Karpas-422 (cell line): Measurements from ENCODE around the gene APOM. TPM values are rescaled to one million over a fixed set of nuclear protein-coding genes. Genes with fewer than 3 reads are reported as not detected.

Experiments used
- DNase-seq: peaks from one replicate; pipeline ENCODE4 v3.0.0-alpha.2; 2015
- H2AFZ ChIP-seq: fragments of 200-600 bp; sonication (generic); 2 replicates; pipeline ENCODE4 v1.6.1; 2014; ENCODE audit warnings: antibody characterized with exemption, low read length, mixed read lengths
- H3K27ac ChIP-seq: fragments of 200-600 bp; sonication (generic); 2 replicates; pipeline ENCODE4 v1.5.1; 2014; ENCODE audit warnings: mild to moderate bottlenecking, low read length, moderate library complexity
- H3K27me3 ChIP-seq: fragments of 200-600 bp; sonication (generic); 2 replicates; pipeline ENCODE4 v1.6.1; 2014; ENCODE audit warnings: low read length, mixed read lengths
- H3K36me3 ChIP-seq: fragments of 200-600 bp; sonication (generic); 2 replicates; pipeline ENCODE4 v1.6.1; 2014; ENCODE audit warnings: low read length, mixed read lengths; ENCODE audit not compliant: insufficient read depth
- H3K4me1 ChIP-seq: fragments of 200-600 bp; sonication (generic); 2 replicates; pipeline ENCODE4 v1.6.1; 2014; ENCODE audit warnings: mild to moderate bottlenecking, low read length, mixed read lengths
- H3K4me2 ChIP-seq: fragments of 200-600 bp; sonication (generic); 2 replicates; pipeline ENCODE4 v1.6.1; 2014; ENCODE audit warnings: low read length, low read depth, mild to moderate bottlenecking; ENCODE audit not compliant: poor library complexity, severe bottlenecking
- H3K4me3 ChIP-seq: fragments of 200-600 bp; sonication (generic); 2 replicates; pipeline ENCODE4 v1.5.1; 2014; ENCODE audit warnings: mild to moderate bottlenecking, antibody characterized with exemption, low read length, mixed read lengths
- H3K79me2 ChIP-seq: fragments of 200-600 bp; sonication (generic); 2 replicates; pipeline ENCODE4 v1.6.1; 2014; ENCODE audit warnings: mild to moderate bottlenecking, low read length, mixed read lengths
- H3K9ac ChIP-seq: fragments of 200-600 bp; sonication (generic); 2 replicates; pipeline ENCODE4 v1.6.0; 2014; ENCODE audit warnings: low read length
- H3K9me2 ChIP-seq: fragments of 200-600 bp; sonication (generic), shearing (Covaris generic); replicated peaks from 2 replicates; pipeline ENCODE4 v1.6.0; 2014; ENCODE audit warnings: mild to moderate bottlenecking, low read length, moderate library complexity; ENCODE audit not compliant: insufficient read depth
- H3K9me3 ChIP-seq: fragments of 300-700, 200-600 bp; sonication (generic); 2 replicates; pipeline ENCODE4 v1.6.1; 2014; ENCODE audit warnings: low read length, mixed read lengths
- H4K20me1 ChIP-seq: fragments of 200-600 bp; sonication (generic); 2 replicates; pipeline ENCODE4 v1.6.1; 2014; ENCODE audit warnings: mild to moderate bottlenecking, antibody characterized with exemption, low read length, low read depth; ENCODE audit not compliant: insufficient read depth
- total RNA-seq: library from RNA; depleted of rRNA; stranded (reverse); fragments of >200 nt; shearing (Covaris generic); gene quantifications from 2 replicates; pipeline ENCODE4 v1.2.3, GENCODE V29; 2014; ENCODE audit warnings: low replicate concordance

The APOM gene
- total RNA-seq, 1 experiment from 2014 or later: 6.7 TPM

- Histone ChIP-seq H3K36me3 (peaks cover 21% of the 10 kb centered on the region; the same call in 1 of the 2 replicates), H3K9ac (no peak overlapping the region)
Measured at GRCh38 chr6:31643818-31644454, 11.8 kb upstream of the APOM start.

GRCh38 chr6:31645325-31645724 lies 10.4 kb upstream of the APOM start:
- H3K4me3 ChIP-seq: no peak overlapping the region
- no peak overlapping the region for H3K27ac ChIP-seq
- H2AFZ ChIP-seq: no peak overlapping the region
- no peak for DNase-seq
- H3K4me1 ChIP-seq: no peaks in the 10 kb centered on the region
- peaks cover 21% of the 10 kb centered on the region; the same call in 1 of the 2 replicates for H3K36me3 ChIP-seq
- no peaks in the 10 kb centered on the region for H3K9me2 ChIP-seq
- no peaks in the 10 kb centered on the region for H4K20me1 ChIP-seq
- H3K79me2 ChIP-seq: peaks cover 12% of the 10 kb centered on the region
- no peaks in the 10 kb centered on the region for H3K27me3 ChIP-seq
- H3K9me3 ChIP-seq: no peaks in the 10 kb centered on the region
- H3K9ac ChIP-seq: no peak overlapping the region
- H3K4me2 ChIP-seq: no peak overlapping the region

More at GRCh38 chr6:31643818-31644454, 11.8 kb upstream of the APOM start:
- Histone ChIP-seq H4K20me1 (no peaks in the 10 kb centered on the region), H3K4me3 (no peak overlapping the region), H3K79me2 (peaks cover under 1% of the 10 kb centered on the region), H3K9me2 (no peaks in the 10 kb centered on the region), H3K4me2 (no peak overlapping the region), H2AFZ (no peak overlapping the region), H3K9me3 (no peaks in the 10 kb centered on the region), H3K27me3 (no peaks in the 10 kb centered on the region), H3K4me1 (no peaks in the 10 kb centered on the region), H3K27ac (no peak overlapping the region)
- DNase-seq: no peak

- no peaks in the 10 kb centered on the region for H3K27me3 ChIP-seq
- peak overlapping the region; percentile 89 for H3K9ac ChIP-seq
- H3K79me2 ChIP-seq: peaks cover 43% of the 10 kb centered on the region
- H2AFZ ChIP-seq: peak overlapping the region; percentile 25; the same call in 1 of the 2 replicates
- H3K9me3 ChIP-seq: no peaks in the 10 kb centered on the region
- no peaks in the 10 kb centered on the region for H3K9me2 ChIP-seq
- peaks cover 13% of the 10 kb centered on the region; the same call in 1 of the 2 replicates for H3K36me3 ChIP-seq
- H4K20me1 ChIP-seq: no peaks in the 10 kb centered on the region
- peak overlapping the region; percentile 89 for H3K27ac ChIP-seq
- peak overlapping the region; percentile 99 for H3K4me2 ChIP-seq
- H3K4me3 ChIP-seq: peak overlapping the region; percentile 84
- peak; percentile 81 for DNase-seq
- peaks cover 18% of the 10 kb centered on the region for H3K4me1 ChIP-seq
Measured at GRCh38 chr6:31651602-31652191, 4.0 kb upstream of the APOM start.

GRCh38 chr6:31652925-31653724 lies 2.6 kb upstream of the APOM start:
- peak overlapping the region; percentile 89 for H3K9ac ChIP-seq
- H3K4me2 ChIP-seq: peak overlapping the region; percentile 99
- H3K9me2 ChIP-seq: no peaks in the 10 kb centered on the region
- H3K36me3 ChIP-seq: peaks cover 11% of the 10 kb centered on the region; the same call in 1 of the 2 replicates
- peak; percentile 97 for DNase-seq
- H3K27me3 ChIP-seq: no peaks in the 10 kb centered on the region
- H3K79me2 ChIP-seq: peaks cover 54% of the 10 kb centered on the region
- no peaks in the 10 kb centered on the region for H3K9me3 ChIP-seq
- H3K4me1 ChIP-seq: peaks cover 22% of the 10 kb centered on the region
- peak overlapping the region; percentile 84 for H3K4me3 ChIP-seq
- peak overlapping the region; percentile 89 for H3K27ac ChIP-seq
- H2AFZ ChIP-seq: no peak overlapping the region
- H4K20me1 ChIP-seq: no peaks in the 10 kb centered on the region

- H3K4me2 ChIP-seq: no peak overlapping the region
- H3K9me2 ChIP-seq: no peaks in the 10 kb centered on the region
- no peak overlapping the region for H3K27ac ChIP-seq
- H3K27me3 ChIP-seq: no peaks in the 10 kb centered on the region
- no peak overlapping the region for H3K9ac ChIP-seq
- peaks cover 63% of the 10 kb centered on the region for H3K79me2 ChIP-seq
- no peaks in the 10 kb centered on the region; the same call in 1 of the 2 replicates for H3K36me3 ChIP-seq
- no peaks in the 10 kb centered on the region for H4K20me1 ChIP-seq
- H3K4me3 ChIP-seq: no peak overlapping the region
- H3K9me3 ChIP-seq: no peaks in the 10 kb centered on the region
- H3K4me1 ChIP-seq: peaks cover 38% of the 10 kb centered on the region
- H2AFZ ChIP-seq: no peak overlapping the region
- DNase-seq: no peak
Measured at GRCh38 chr6:31654574-31655348, 933 bp upstream of the APOM start.

GRCh38 chr6:31657406-31658157 lies 1.9 kb downstream of the APOM start:
- H3K79me2 ChIP-seq: peaks cover 47% of the 10 kb centered on the region

GRCh38 chr6:31658158-31658688 lies 2.5 kb downstream of the APOM start:
- Histone ChIP-seq H3K79me2 (peaks cover 49% of the 10 kb centered on the region), H3K4me1 (peaks cover 39% of the 10 kb centered on the region)

More at GRCh38 chr6:31657406-31658157, 1.9 kb downstream of the APOM start:
- peak; percentile 60 for DNase-seq
- peak overlapping the region; percentile 75 for H3K4me2 ChIP-seq
- no peak overlapping the region for H3K4me3 ChIP-seq
- H3K9me2 ChIP-seq: no peaks in the 10 kb centered on the region
- no peak overlapping the region for H3K9ac ChIP-seq
- no peaks in the 10 kb centered on the region for H4K20me1 ChIP-seq
- no peaks in the 10 kb centered on the region for H3K36me3 ChIP-seq
- no peaks in the 10 kb centered on the region for H3K9me3 ChIP-seq
- peaks cover 39% of the 10 kb centered on the region for H3K4me1 ChIP-seq
- no peak overlapping the region for H2AFZ ChIP-seq
- H3K27ac ChIP-seq: no peak overlapping the region
- no peaks in the 10 kb centered on the region for H3K27me3 ChIP-seq

More at GRCh38 chr6:31658158-31658688, 2.5 kb downstream of the APOM start:
- no peaks in the 10 kb centered on the region for H3K27me3 ChIP-seq
- no peak overlapping the region for H2AFZ ChIP-seq
- H3K4me3 ChIP-seq: peak overlapping the region; percentile 74; the same call in 1 of the 2 replicates
- DNase-seq: no peak
- no peaks in the 10 kb centered on the region for H4K20me1 ChIP-seq
- H3K4me2 ChIP-seq: peak overlapping the region; percentile 75
- H3K9ac ChIP-seq: peak overlapping the region; percentile 81
- no peaks in the 10 kb centered on the region for H3K9me2 ChIP-seq
- no peaks in the 10 kb centered on the region for H3K9me3 ChIP-seq
- H3K27ac ChIP-seq: no peak overlapping the region
- 0 out of 2 replicates have a peak, but pooled peaks cover under 1% of the 10 kb centered on the region for H3K36me3 ChIP-seq
